Transverse colon (tissue), 4 donors: ENCODE measurements around the gene MAGI1.

Experiments used
- CTCF ChIP-seq, 5 experiments: fragments of 200-600 bp in 3 of 5; fragments of 450-650 bp in 2 of 5; sonication (generic) in 3 of 5; IDR thresholded peaks; 1 replicate in 2 of 5; 2 replicates in 3 of 5; pipeline ENCODE4 v1.5.1; 2016 to 2017; ENCODE audit warnings: antibody characterized with exemption in 5 of 5, inconsistent platforms in 3 of 5, mild to moderate bottlenecking in 2 of 5, moderate library complexity in 1 of 5
- EP300 ChIP-seq: sonication (generic); formaldehyde crosslinking; IDR thresholded peaks from one replicate; pipeline ENCODE4 v1.6.1; 2017; ENCODE audit warnings: antibody characterized with exemption, low read depth
- POLR2AphosphoS5 ChIP-seq, 3 donors: sonication (generic); formaldehyde crosslinking; IDR thresholded peaks; one replicate each; pipeline ENCODE4 v1.6.1; 2016; ENCODE audit warnings: antibody characterized with exemption in 3 of 3

- no peak for TF ChIP-seq EP300
- TF ChIP-seq CTCF (IDR thresholded peaks at IDR 0.05): no peak
- no peak for TF ChIP-seq POLR2AphosphoS5 (IDR thresholded peaks at IDR 0.05)
Measured at GRCh38 chr3:65350801-65351476, 687.8 kb downstream of the MAGI1 start.
